ENCODE data around the gene PPWD1.
"Not testable (repeated sequence)": the region's sequence is repeated elsewhere in the genome, so short reads cannot be mapped to it uniquely, and the experiment has no call there.

PPWD1 gene

DNA sequence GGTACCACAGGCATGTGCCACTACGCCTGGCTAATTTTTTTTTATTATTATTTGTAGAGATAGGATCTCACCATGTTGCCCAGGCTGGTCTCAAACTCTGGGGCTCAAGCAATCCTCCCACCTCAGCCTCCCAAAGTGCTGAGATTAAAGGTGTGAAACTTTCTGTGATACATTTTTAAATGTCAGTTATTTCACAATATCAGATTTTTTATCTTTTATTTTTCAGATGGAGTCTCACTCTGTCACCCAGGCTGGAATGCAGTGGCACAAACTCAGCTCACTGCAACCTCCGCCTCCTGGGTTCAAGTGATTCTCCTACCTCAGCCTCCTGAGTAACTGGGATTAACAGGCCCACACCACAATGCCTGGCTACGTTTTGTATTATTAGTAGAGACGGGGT lies 58.9 kb downstream of the PPWD1 start:
- not testable (repeated sequence) for H3K4me3 ChIP-seq (ENCODE audit: low read length); H3K4me1 ChIP-seq (ENCODE audit: control insufficient read depth, insufficient read depth, low read length); H3K36me3 ChIP-seq (ENCODE audit: control insufficient read depth, insufficient read depth, low read length); H3K27ac ChIP-seq (ENCODE audit: low read length); DNase-seq (ENCODE audit: low read depth, low spot score); H3K9me3 ChIP-seq (ENCODE audit: control insufficient read depth, insufficient read depth, low read length); H3K27me3 ChIP-seq (ENCODE audit: control insufficient read depth, insufficient read depth, low read length)
- no CpG with 5 or more reads among the region's 4 CpGs for WGBS (ENCODE audit: insufficient coverage, insufficient read length)

DNA sequence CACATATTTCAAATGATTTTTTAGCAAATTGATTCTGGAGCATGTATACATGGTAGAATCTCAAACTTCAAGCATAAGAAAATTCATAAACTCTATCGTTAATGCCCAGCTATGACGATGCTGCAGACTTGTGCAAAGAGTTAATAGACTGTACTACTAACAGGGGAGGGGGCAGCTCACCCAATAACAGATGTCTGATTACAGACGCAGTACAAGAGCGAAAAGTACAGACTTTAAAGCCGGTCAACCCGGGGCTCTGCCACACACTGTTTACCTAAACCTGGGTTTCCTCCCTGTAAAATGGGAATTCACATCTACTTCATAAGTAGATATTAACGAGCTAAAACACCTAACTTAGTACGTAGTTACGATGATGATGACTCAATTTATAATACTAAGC lies 60.4 kb downstream of the PPWD1 start:
- Histone ChIP-seq H3K4me1 (ENCODE audit: control insufficient read depth, insufficient read depth, low read length) (no peaks in the 10 kb centered on the region), H3K27me3 (ENCODE audit: control insufficient read depth, insufficient read depth, low read length) (no peaks in the 10 kb centered on the region), H3K27ac (ENCODE audit: low read length) (no peak overlapping the region), H3K4me3 (ENCODE audit: low read length) (peak overlapping the region; percentile 90; the same call in 1 of the 2 replicates), H3K36me3 (ENCODE audit: control insufficient read depth, insufficient read depth, low read length) (no peaks in the 10 kb centered on the region), H3K9me3 (ENCODE audit: control insufficient read depth, insufficient read depth, low read length) (no peaks in the 10 kb centered on the region)
- DNase-seq (ENCODE audit: low read depth, low spot score): no peak
- no CpG with 5 or more reads among the region's 9 CpGs for WGBS (ENCODE audit: insufficient coverage, insufficient read length)

DNA sequence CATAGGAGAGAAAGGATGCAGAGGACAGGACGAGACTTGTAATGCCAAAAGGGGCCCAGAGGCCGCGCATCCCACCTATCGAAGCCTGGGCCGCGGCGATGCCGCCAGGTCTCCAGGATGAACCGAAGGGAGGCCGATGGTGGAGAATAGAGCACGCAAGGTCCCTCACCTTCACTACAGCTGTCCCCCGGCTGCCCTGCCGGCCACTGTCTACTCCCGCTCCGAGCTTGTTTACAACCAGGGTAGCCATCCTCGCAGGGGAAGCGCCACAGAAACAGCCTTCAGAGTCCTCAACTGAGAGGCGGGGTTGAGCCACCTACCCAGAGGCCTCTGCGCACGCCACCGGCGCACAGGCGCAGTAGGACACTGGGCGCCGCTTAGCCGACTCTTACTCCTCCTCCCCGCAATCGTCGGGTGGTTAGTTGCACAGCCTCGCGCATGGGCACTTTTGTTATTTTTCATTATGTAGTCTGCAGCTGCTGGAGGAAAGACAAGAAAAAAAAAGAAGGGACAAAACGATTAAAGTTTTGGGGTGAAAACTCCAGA lies 61.0 kb downstream of the PPWD1 start, which contains the start of gene TRIM23:
TSS of gene TRIM23 (minus strand) at position 309 of the 546 bp plus-strand sequence. CDS start at position 250, 59 bp downstream.
- no CpG with 5 or more reads among the region's 32 CpGs for WGBS (ENCODE audit: insufficient coverage, insufficient read length)

GRCh38 chr5:65624571-65625555 lies 61.8 kb downstream of the PPWD1 start, which contains the start of the genes SHLD3 and TRAPPC13:
Gene SHLD3 (plus strand): TSS chr5:65625027. CDS start chr5:65629588, 4,561 bp downstream.
Gene TRAPPC13 (plus strand): TSS chr5:65625027. CDS start chr5:65625061, 34 bp downstream.
- Histone ChIP-seq H3K27ac (ENCODE audit: low read length) (no peak within 1 kb of the TSS), H3K9me3 (ENCODE audit: control insufficient read depth, insufficient read depth, low read length) (no peaks in the 10 kb centered on the region), H3K27me3 (ENCODE audit: control insufficient read depth, insufficient read depth, low read length) (no peaks in the 10 kb centered on the region), H3K4me1 (ENCODE audit: control insufficient read depth, insufficient read depth, low read length) (no peaks in the 10 kb centered on the region), H3K4me3 (ENCODE audit: low read length) (peak within 1 kb of the TSS; percentile 90), H3K36me3 (ENCODE audit: control insufficient read depth, insufficient read depth, low read length) (no peaks in the 10 kb centered on the region; the same call in 1 of the 2 replicates)
- DNase-seq (ENCODE audit: low read depth, low spot score): peak; percentile 61
- no CpG with 5 or more reads among the region's 36 CpGs for WGBS (ENCODE audit: insufficient coverage, insufficient read length)

More for the DNA sequence above, 61.0 kb downstream of the PPWD1 start, which contains the start of gene TRIM23:
- H3K27me3 ChIP-seq (ENCODE audit: control insufficient read depth, insufficient read depth, low read length): no peaks in the 10 kb centered on the region
- no peaks in the 10 kb centered on the region for H3K9me3 ChIP-seq (ENCODE audit: control insufficient read depth, insufficient read depth, low read length)
- H3K4me3 ChIP-seq (ENCODE audit: low read length): peak within 1 kb of the TSS; percentile 90
- DNase-seq (ENCODE audit: low read depth, low spot score): peak; percentile 61
- no peak within 1 kb of the TSS for H3K27ac ChIP-seq (ENCODE audit: low read length)
- no peaks in the 10 kb centered on the region for H3K36me3 ChIP-seq (ENCODE audit: control insufficient read depth, insufficient read depth, low read length)
- H3K4me1 ChIP-seq (ENCODE audit: control insufficient read depth, insufficient read depth, low read length): no peaks in the 10 kb centered on the region

GRCh38 chr5:65625743-65626142 lies 62.6 kb downstream of the PPWD1 start:
- Histone ChIP-seq H3K4me1 (ENCODE audit: control insufficient read depth, insufficient read depth, low read length) (no peaks in the 10 kb centered on the region), H3K4me3 (ENCODE audit: low read length) (no peak overlapping the region; the same call in 1 of the 2 replicates), H3K9me3 (ENCODE audit: control insufficient read depth, insufficient read depth, low read length) (no peaks in the 10 kb centered on the region), H3K36me3 (ENCODE audit: control insufficient read depth, insufficient read depth, low read length) (no peaks in the 10 kb centered on the region; the same call in 1 of the 2 replicates), H3K27ac (ENCODE audit: low read length) (no peak overlapping the region), H3K27me3 (ENCODE audit: control insufficient read depth, insufficient read depth, low read length) (no peaks in the 10 kb centered on the region)
- no CpG with 5 or more reads among the region's 6 CpGs for WGBS (ENCODE audit: insufficient coverage, insufficient read length)
- DNase-seq (ENCODE audit: low read depth, low spot score): no peak

GRCh38 chr5:65630981-65631380 lies 67.9 kb downstream of the PPWD1 start:
- no peaks in the 10 kb centered on the region for H3K4me1 ChIP-seq (ENCODE audit: control insufficient read depth, insufficient read depth, low read length)
- no peak overlapping the region for H3K4me3 ChIP-seq (ENCODE audit: low read length)
- no peak for DNase-seq (ENCODE audit: low read depth, low spot score)
- no peaks in the 10 kb centered on the region for H3K9me3 ChIP-seq (ENCODE audit: control insufficient read depth, insufficient read depth, low read length)
- no peaks in the 10 kb centered on the region; the same call in 1 of the 2 replicates for H3K36me3 ChIP-seq (ENCODE audit: control insufficient read depth, insufficient read depth, low read length)
- no peak overlapping the region for H3K27ac ChIP-seq (ENCODE audit: low read length)
- no peaks in the 10 kb centered on the region for H3K27me3 ChIP-seq (ENCODE audit: control insufficient read depth, insufficient read depth, low read length)
